Hepatocyte (in vitro differentiated cells): ENCODE measurements around the gene BRSK1. TPM values are rescaled to one million over a fixed set of nuclear protein-coding genes. Genes with fewer than 3 reads are reported as not detected.

ENCODE experiments used
- DNase-seq: peaks from one replicate; pipeline ENCODE4 v3.0.0-alpha.2; 2016; ENCODE audit warnings: low spot score
- H2AFZ ChIP-seq: fragments of 200-600 bp; sonication (generic); 2 replicates; pipeline ENCODE4 v1.6.0; 2016; ENCODE audit warnings: antibody characterized with exemption, mild to moderate bottlenecking
- H3K27ac ChIP-seq: fragments of 200-600 bp; sonication (generic); 2 replicates; pipeline ENCODE4 v1.5.1; 2016; ENCODE audit warnings: mild to moderate bottlenecking
- H3K27me3 ChIP-seq: fragments of 200-600 bp; sonication (generic); 2 replicates; pipeline ENCODE4 v1.6.1; 2016
- H3K36me3 ChIP-seq: fragments of 200-600 bp; sonication (generic); replicated peaks from 2 replicates; pipeline ENCODE4 v1.5.1; 2016; ENCODE audit warnings: low read depth; ENCODE audit not compliant: insufficient read depth
- H3K4me1 ChIP-seq: fragments of 200-600 bp; sonication (generic); 2 replicates; pipeline ENCODE4 v1.5.1; 2016; ENCODE audit warnings: mild to moderate bottlenecking, moderate library complexity; ENCODE audit not compliant: insufficient read depth
- H3K4me2 ChIP-seq: fragments of 200-600 bp; sonication (generic); 2 replicates; pipeline ENCODE4 v1.6.0; 2016
- H3K4me3 ChIP-seq: fragments of 200-600 bp; sonication (generic); 2 replicates; pipeline ENCODE4 v1.5.1; 2016; ENCODE audit warnings: mild to moderate bottlenecking
- H3K79me2 ChIP-seq: fragments of 200-600 bp; sonication (generic); 2 replicates; pipeline ENCODE4 v1.6.0; 2017; ENCODE audit warnings: mild to moderate bottlenecking
- H3K9me2 ChIP-seq: fragments of 200-600 bp; sonication (generic); replicated peaks from 2 replicates; pipeline ENCODE4 v1.6.0; 2017; ENCODE audit warnings: mild to moderate bottlenecking; ENCODE audit not compliant: insufficient read depth
- H3K9me3 ChIP-seq: fragments of 200-600 bp; sonication (generic); 2 replicates; pipeline ENCODE4 v1.5.1; 2016; ENCODE audit warnings: low read depth, mild to moderate bottlenecking
- H4K20me1 ChIP-seq: fragments of 200-600 bp; sonication (generic); 2 replicates; pipeline ENCODE4 v1.6.0; 2016; ENCODE audit warnings: mild to moderate bottlenecking; ENCODE audit not compliant: insufficient read depth, poor library complexity, severe bottlenecking
- EZH2 ChIP-seq: fragments of 200-600 bp; sonication (generic); IDR thresholded peaks from 2 replicates; pipeline ENCODE4 v1.6.1; 2016; ENCODE audit warnings: antibody characterized with exemption, mild to moderate bottlenecking, borderline replicate concordance
- EZH2phosphoT487 ChIP-seq: fragments of 200-600 bp; sonication (generic); IDR thresholded peaks from one replicate; pipeline ENCODE4 v1.6.1; 2018; ENCODE audit warnings: antibody characterized with exemption, mild to moderate bottlenecking, low read depth, moderate library complexity; ENCODE audit not compliant: unreplicated experiment, severe bottlenecking
- WGBS: methylation state at CpG from one replicate; pipeline ENCODE4 v1.1.6; 2016; ENCODE audit warnings: low lambda C conversion rate; ENCODE audit errors: missing lambda C conversion rate; 5-methylcytosine and 5-hydroxymethylcytosine counted together
- polyA plus RNA-seq: library from polyadenylated mRNA; unstranded; fragments of >200 nt; fragmentation: Nextera tagmentation; extraction: Ambion mirVana; gene quantifications from 2 replicates; pipeline ENCODE4 v1.2.1, GENCODE V29; 2016
- total RNA-seq: library from RNA; depleted of rRNA; stranded (reverse); fragments of >200 nt; gene quantifications from 2 replicates; pipeline ENCODE4 v1.2.3, GENCODE V29; 2014
- TF ChIP-seq, protein P1 (sequence below): fragments of 200-600 bp; sonication (generic); IDR thresholded peaks from 2 replicates; pipeline ENCODE4 v1.5.1; 2016; ENCODE audit warnings: antibody characterized with exemption, mild to moderate bottlenecking; ENCODE audit not compliant: poor library complexity

The BRSK1 gene
- total and polyA plus RNA-seq, 2 experiments from 2014 or later: 2.4 to 13.2 TPM

DNA sequence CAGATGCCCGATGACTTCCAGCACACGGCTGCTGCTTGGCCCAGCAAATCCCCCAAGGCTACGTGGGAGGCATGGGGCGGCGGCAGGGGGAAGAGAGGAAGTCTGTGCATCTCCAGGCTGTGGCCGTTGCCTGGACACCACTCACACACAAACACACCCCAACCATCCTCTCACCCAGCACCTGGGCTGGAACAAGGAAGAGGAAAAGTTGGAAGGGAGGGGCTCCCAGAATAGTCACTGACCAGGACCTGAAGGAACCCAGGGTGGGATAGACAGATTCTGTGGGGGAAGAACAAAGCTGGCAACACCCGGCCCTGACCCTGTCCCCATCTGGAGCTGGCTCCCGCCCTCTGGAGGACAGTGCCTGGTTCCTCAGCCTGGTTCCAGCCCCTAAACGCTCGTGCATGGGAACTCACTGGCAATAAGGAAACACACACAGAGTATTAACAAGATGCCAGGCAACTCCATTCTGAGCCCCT lies 36.1 kb upstream of the BRSK1 start:
- TF ChIP-seq EZH2phosphoT487: no peak
- TF ChIP-seq, protein P1, sequence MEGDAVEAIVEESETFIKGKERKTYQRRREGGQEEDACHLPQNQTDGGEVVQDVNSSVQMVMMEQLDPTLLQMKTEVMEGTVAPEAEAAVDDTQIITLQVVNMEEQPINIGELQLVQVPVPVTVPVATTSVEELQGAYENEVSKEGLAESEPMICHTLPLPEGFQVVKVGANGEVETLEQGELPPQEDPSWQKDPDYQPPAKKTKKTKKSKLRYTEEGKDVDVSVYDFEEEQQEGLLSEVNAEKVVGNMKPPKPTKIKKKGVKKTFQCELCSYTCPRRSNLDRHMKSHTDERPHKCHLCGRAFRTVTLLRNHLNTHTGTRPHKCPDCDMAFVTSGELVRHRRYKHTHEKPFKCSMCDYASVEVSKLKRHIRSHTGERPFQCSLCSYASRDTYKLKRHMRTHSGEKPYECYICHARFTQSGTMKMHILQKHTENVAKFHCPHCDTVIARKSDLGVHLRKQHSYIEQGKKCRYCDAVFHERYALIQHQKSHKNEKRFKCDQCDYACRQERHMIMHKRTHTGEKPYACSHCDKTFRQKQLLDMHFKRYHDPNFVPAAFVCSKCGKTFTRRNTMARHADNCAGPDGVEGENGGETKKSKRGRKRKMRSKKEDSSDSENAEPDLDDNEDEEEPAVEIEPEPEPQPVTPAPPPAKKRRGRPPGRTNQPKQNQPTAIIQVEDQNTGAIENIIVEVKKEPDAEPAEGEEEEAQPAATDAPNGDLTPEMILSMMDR: no peak
- TF ChIP-seq EZH2: no peak
- Histone ChIP-seq H4K20me1 (peaks cover 73% of the 10 kb centered on the region), H3K27ac (no peak overlapping the region), H2AFZ (no peak overlapping the region), H3K4me2 (no peak overlapping the region), H3K4me1 (no peaks in the 10 kb centered on the region), H3K9me3 (no peaks in the 10 kb centered on the region), H3K27me3 (no peaks in the 10 kb centered on the region), H3K79me2 (peaks cover 59% of the 10 kb centered on the region), H3K9me2 (no peaks in the 10 kb centered on the region), H3K4me3 (no peak overlapping the region), H3K36me3 (no peaks in the 10 kb centered on the region)
- no peak for DNase-seq
- 77% methylated on average over 10 of the region's 10 CpGs for WGBS

DNA sequence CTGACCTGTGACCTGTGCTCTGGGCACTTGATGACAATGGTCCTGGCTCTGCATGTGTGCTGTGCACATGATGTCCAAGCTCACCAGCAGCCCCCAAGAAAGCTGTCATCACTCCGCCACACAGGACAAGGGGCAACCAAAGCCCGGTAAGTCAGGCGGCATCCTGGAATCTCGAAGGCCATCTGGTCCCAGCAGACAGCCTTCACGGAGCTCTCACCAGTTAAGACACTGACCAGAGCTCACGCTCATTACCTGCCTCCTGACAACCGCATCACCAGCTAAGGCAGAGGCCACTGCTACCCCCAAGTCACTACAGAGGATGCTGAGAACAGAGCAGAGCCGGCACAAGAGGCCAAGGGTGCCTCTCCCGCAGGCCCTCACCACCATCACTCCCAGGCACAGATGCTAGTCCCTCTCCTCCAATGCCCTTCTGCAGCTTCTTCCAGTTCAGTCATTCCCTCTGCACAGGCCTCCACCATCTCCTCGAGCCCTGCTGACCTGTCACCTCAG lies 35.6 kb upstream of the BRSK1 start:
- Histone ChIP-seq H2AFZ (no peak overlapping the region), H4K20me1 (peaks cover 79% of the 10 kb centered on the region), H3K36me3 (no peaks in the 10 kb centered on the region), H3K9me2 (no peaks in the 10 kb centered on the region), H3K4me2 (no peak overlapping the region), H3K27ac (no peak overlapping the region), H3K27me3 (no peaks in the 10 kb centered on the region), H3K79me2 (peaks cover 65% of the 10 kb centered on the region), H3K9me3 (no peaks in the 10 kb centered on the region), H3K4me3 (no peak overlapping the region), H3K4me1 (no peaks in the 10 kb centered on the region)
- DNase-seq: no peak
- TF ChIP-seq EZH2phosphoT487 (no peak), EZH2 (no peak)
- TF ChIP-seq, protein P1: no peak
- WGBS: 87% methylated on average over 10 of the region's 10 CpGs

DNA sequence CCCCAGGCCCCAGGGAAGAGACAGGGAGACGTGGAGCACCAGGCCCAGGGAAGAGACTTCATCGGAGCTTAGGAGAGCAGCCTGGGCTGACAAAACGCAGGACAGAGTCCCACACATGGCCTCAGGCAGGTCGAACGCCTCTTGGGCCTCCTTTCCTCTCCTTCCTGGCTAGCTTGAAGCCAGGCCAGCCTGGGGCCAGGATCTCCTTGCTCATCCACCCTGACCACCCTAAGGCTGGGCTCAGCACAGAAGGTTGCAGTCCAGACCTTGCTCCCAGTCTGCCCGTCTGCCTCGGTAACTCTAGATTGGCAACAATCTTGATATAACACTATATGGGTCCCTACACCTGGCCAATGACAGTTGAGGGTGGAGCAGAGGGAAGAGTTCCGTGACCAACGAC lies 35.1 kb upstream of the BRSK1 start:
- Histone ChIP-seq H3K9me2 (no peaks in the 10 kb centered on the region), H3K27ac (no peak overlapping the region), H3K79me2 (peaks cover 69% of the 10 kb centered on the region), H3K36me3 (no peaks in the 10 kb centered on the region), H3K4me1 (no peaks in the 10 kb centered on the region), H3K4me3 (no peak overlapping the region), H3K27me3 (no peaks in the 10 kb centered on the region), H3K9me3 (no peaks in the 10 kb centered on the region), H2AFZ (no peak overlapping the region), H3K4me2 (no peak overlapping the region), H4K20me1 (peaks cover 84% of the 10 kb centered on the region)
- TF ChIP-seq EZH2phosphoT487 (no peak), EZH2 (no peak)
- TF ChIP-seq, protein P1: no peak
- WGBS: 88% methylated on average over 9 of the region's 9 CpGs
- no peak for DNase-seq
